HG03521 (cell line): Measurements from ENCODE around the gene SRI.
A peak's percentile ranks its signal among the peaks of the same experiment; 100 is the strongest.

Source experiments
- ATAC-seq: cut with Tn5 transposase; IDR thresholded peaks from one replicate; pipeline ENCODE4 v1.9.1; 2021; ENCODE audit warnings: mild to moderate bottlenecking, moderate library complexity; ENCODE audit not compliant: unreplicated experiment

Gene SRI

GRCh38 chr7:88226201-88226600, 6.4 kb upstream of the SRI start:
- ATAC-seq, result no peak

- no peak for ATAC-seq
These were observed 4.9 kb upstream of the SRI start for GRCh38 chr7:88224601-88225275.

GRCh38 chr7:88223265-88223664, 3.4 kb upstream of the SRI start:
- no peak for ATAC-seq

GRCh38 chr7:88218836-88219605, 817 bp downstream of the SRI start:
- peak; percentile 22 for ATAC-seq

- ATAC-seq, result no peak
These were observed 1.5 kb downstream of the SRI start for GRCh38 chr7:88218429-88218745.

- ATAC-seq, result peak; percentile 68
These were observed 2.0 kb downstream of the SRI start for GRCh38 chr7:88217675-88218428.

GRCh38 chr7:88216276-88216675, 3.6 kb downstream of the SRI start:
- ATAC-seq, result no peak

GRCh38 chr7:88215295-88215694, 4.5 kb downstream of the SRI start:
- no peak for ATAC-seq

GRCh38 chr7:88214456-88214855, 5.4 kb downstream of the SRI start:
- ATAC-seq, result no peak

- ATAC-seq, result no peak
These were observed 6.9 kb downstream of the SRI start for GRCh38 chr7:88212918-88213317.

GRCh38 chr7:88208521-88208920, 11.3 kb downstream of the SRI start:
- no peak for ATAC-seq

GRCh38 chr7:88206254-88206653, 13.6 kb downstream of the SRI start:
- no peak for ATAC-seq

GRCh38 chr7:88205179-88205578, 14.7 kb downstream of the SRI start:
- ATAC-seq, result no peak

GRCh38 chr7:88204525-88205110, 15.2 kb downstream of the SRI start:
- ATAC-seq, result no peak

GRCh38 chr7:88203401-88203800, 16.4 kb downstream of the SRI start:
- ATAC-seq, result no peak

GRCh38 chr7:88202799-88203198, 17.0 kb downstream of the SRI start:
- no peak for ATAC-seq

GRCh38 chr7:88202278-88202677, 17.6 kb downstream of the SRI start:
- no peak for ATAC-seq

GRCh38 chr7:88201305-88201704, 18.5 kb downstream of the SRI start:
- ATAC-seq, result no peak

- ATAC-seq, result no peak
These were observed 19.0 kb downstream of the SRI start for GRCh38 chr7:88200789-88201188.

GRCh38 chr7:88200261-88200660, 19.6 kb downstream of the SRI start:
- no peak for ATAC-seq

GRCh38 chr7:88191911-88192310, 27.9 kb downstream of the SRI start:
- no peak for ATAC-seq

- no peak for ATAC-seq
These were observed 34.2 kb downstream of the SRI start for GRCh38 chr7:88185650-88186049.
